Heart left ventricle (tissue), 13 donors: ENCODE data around the gene MAD2L2.

Experiments
- CTCF ChIP-seq, 12 donors: fragments of 200-600 bp; sonication (generic) in 4 of 12; IDR thresholded peaks; one replicate each; pipeline versions ENCODE4 v1.5.0 to v1.8.0; 2018 to 2022; ENCODE audit warnings: antibody characterized with exemption in 12 of 12, mild to moderate bottlenecking in 5 of 12
- POLR2A ChIP-seq, 2 donors: fragments of 450-650 bp; IDR thresholded peaks; one replicate each; pipeline ENCODE4 v1.6.1; 2017; ENCODE audit warnings: antibody characterized with exemption in 2 of 2, mild to moderate bottlenecking in 2 of 2, moderate library complexity in 2 of 2
- donor health status: ischemic (EF 13 %, LVEDD 7.1; RV severe dilation, severe dysfunction).
- donor health status: DM: no; HTN: yes; CAD: no.
- donor health status: DM: no; HTN: no; CAD: no.
- donor health status: ischemic (EF 25% LVEDD 6.9; RV normal size, moderate dysfunction).
- donor health status: ischemic (EF 25% LVEDD 5.7; RV mildly dilated, moderate dysfunction).
- donor health status: ischemic (EF 35%, LVEDD 5.7; RV mildly dilated, moderate dysfunction).
- donor health status: nonischemic (EF 11% LVEDD 7.7; RV severe dilation, severe dysfunction).
- donor health status: DM: yes; HTN: yes; CAD: no.
- donor health status: PGD.
- donor health status: ischemic (EF 29% LVEDD 5.4; RV normal size, mild dysfunction).
- donor health status: nonischemic (EF 23%, LVEDD 6.1; RV moderate dilation, normal function).

GRCh38 chr1:11640101-11640500, 40.8 kb downstream of the MAD2L2 start:
- TF ChIP-seq POLR2A (IDR thresholded peaks at IDR 0.05) (no peak), CTCF (IDR thresholded peaks at IDR 0.05) (no peak)
